NCI-H345 treated with DMSO at 0.1 percent for 48 hours (cell line): ENCODE results near the gene TPRKB.
A peak's percentile ranks its signal among the peaks of the same experiment; 100 is the strongest.
"Not testable (repeated sequence)": the region's sequence is repeated elsewhere in the genome, so short reads cannot be mapped to it uniquely, and the experiment has no call there.

Experiments used
- DNase-seq: peaks from one replicate; lab custom pipeline; 2025; ENCODE audit not compliant: unreplicated experiment; lab: John Stamatoyannopoulos, UW

Gene TPRKB

DNA sequence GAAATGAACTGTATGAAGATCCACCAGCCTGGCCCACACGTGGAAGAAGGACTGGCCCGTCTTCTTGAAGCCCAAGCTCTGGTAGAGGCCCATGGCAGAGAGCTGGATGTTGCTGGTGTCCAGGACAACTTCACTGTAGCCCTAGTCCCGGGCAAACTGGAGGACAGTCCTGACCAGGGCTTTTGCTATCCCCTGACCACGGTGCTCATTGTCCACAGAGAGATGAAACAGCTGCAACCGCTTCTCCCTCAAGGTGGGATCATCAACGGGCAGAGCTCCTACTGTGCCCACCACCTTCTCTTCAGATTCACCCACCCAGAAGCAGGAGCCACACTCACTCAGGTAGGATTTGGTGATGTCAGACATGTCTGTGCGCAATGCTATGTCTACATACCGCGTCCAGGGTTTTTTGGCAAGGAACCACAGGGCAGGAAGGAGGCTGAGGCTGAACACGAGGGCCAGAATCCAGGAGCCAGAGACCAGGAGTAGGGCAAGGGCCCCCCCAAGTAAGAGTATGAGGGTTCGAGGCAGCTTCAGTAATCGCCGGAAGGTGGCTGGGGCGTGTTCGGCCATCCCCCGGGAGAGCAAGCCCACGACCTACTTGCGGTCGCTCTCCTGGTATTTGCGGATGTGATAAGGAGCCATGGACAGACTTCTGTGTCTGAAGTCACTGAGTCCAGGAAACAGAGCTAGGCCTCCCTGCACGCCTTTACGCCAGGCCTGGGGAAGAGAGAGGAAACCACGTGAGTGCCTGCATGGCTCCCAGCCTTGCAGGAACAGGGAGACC, 36.3 kb downstream of the TPRKB start:
- no peak for DNase-seq

DNA sequence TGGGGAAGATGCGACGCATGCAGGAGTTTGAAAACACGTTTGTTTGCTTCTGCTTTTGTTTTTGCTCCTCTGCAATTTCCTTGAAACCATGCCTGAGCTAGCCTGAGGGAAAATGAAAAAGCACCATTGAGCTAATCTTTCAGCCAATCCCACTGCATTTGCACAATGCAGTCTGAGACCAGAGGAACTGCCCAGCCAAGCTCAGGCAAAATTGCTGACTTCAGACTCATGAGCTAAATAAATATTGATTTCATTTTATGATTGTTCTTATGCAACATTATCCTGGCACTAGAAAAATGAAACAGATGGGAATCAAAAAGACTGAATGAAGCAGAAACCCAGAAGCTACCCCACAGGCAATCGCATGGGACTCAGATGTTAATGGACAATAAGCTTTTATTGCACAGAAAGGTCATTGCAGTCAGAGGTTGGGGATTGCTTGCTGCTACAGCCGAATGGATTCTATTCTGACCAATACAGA, 37.0 kb downstream of the TPRKB start:
- DNase-seq, result no peak

DNA sequence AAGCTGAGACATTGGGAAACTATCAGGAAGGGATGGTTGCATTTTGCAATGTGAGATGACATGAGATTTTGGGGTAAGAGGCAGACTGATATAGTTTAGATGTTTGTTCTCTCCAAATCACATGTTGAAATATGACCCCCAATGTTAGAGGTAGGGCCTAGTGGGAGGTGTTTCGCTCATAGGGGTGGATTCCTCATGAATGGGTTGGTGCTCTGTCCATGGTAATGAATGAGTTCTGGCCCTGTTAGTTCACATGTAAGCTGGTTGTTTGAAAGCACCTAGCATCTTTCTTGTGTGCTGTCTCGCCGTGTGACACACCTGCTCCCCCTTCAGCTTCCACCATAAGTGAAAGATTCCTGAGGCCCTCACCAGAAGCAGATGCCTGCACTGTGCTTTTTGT, 37.7 kb downstream of the TPRKB start:
- DNase-seq, result no peak

DNA sequence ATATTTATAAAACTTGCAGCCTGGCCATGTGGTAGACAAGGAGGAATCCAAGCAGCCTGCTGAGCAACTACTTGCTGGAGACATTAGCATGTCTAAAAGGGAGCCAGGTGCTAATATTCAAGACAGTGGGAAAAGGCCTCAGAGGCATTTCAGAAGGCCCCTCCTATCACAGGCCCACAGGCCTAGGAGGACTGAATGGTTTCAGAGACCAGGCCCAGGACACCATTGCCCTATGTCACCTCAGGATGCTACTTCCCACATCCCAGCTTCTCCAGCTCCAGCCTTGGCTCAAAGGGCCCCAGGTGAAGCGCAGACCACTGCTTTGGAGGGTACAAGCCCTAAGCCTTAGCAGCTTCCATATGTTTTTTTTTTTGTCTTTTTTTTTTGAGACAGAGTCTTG, 39.0 kb downstream of the TPRKB start:
- no peak for DNase-seq

DNA sequence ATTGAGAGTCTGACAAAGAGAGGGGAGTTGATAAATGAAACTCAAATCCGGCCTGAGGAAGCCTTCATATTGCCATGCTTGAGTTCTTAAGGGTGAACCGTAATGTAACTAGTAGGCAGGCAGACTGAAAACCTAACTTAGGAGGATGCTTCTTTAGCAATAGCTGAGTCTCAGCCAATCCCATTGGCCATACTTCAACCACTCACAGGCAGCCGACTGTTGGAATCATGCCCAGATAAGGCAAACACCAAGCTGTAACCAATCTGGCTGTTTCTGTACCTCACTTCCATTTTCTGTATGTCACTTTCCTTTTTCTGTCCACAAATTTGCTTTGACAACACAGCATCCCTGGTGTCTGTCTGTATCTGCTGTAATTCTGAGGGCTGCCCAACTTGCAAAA, 39.5 kb downstream of the TPRKB start:
- no peak for DNase-seq

DNA sequence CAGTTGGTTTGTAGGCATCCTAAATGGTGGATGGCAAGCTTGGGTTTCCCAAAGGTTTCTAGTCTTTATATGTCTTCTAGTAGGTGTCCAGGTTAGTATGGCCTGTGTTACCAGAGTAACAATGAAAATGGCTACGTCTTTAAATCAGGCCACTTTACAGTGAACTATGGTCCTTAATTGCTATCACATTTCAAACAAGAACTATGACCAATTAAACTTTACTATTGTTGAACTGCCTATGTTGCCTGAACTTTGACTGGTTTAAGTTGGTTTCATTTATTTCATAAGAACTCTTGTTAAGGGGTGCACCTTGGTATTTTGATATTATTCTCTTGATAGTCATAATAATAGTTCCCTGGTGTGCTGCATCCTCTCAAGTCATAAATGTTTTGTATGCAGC, 40.2 kb downstream of the TPRKB start:
- not testable (repeated sequence) for DNase-seq

DNA sequence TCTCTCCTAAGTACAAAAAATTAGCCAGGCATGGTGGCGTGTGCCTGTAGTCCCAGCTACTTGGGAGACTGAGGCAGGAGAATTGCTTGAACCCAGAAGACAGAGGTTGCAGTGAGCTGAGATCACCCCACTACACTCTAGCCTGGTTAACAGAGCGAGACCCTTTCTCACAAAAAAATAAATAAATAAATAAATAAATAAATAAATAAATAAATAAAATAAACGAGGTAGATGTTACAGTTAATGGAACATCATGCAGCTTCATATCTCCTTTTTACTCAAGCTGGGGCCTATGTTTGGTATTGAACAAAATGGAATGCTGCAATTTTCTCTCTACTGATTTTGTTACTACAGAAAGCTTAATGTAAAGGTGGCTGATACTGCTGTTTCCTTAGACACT, 40.6 kb downstream of the TPRKB start:
- DNase-seq, result not testable (repeated sequence)

DNA sequence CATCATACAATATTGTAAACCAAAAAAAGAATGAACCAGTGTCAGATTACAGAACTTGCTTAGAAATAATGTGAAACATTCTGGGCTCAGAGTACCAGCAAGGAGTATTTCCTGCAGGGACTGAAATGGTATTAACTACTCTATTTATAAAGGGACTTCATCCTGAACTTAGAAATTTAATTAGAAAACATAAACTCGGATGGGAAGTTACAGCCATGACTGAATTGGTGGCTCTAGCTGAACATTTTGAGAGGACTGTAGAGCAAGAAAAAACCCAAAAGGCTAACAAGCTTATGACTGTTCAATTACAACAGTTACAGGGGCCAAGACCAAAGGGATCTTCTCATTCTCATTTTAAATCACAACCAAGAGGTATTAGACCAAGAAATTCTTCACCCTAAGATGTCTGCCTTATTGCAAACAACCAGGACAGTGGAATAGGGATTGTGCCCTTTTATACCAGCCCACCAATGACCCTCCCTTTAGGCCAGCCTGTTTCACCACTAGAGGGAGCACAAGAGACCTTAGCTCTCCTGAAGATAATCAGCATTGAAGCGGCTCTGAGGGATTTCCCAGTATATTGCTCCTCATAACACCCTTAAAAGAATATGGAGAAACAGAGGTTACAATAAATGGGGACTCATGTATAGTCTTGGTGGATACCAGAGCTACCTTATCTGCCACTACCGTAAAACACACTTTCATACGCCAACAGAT, 46.6 kb downstream of the TPRKB start:
- not testable (repeated sequence) for DNase-seq

DNA sequence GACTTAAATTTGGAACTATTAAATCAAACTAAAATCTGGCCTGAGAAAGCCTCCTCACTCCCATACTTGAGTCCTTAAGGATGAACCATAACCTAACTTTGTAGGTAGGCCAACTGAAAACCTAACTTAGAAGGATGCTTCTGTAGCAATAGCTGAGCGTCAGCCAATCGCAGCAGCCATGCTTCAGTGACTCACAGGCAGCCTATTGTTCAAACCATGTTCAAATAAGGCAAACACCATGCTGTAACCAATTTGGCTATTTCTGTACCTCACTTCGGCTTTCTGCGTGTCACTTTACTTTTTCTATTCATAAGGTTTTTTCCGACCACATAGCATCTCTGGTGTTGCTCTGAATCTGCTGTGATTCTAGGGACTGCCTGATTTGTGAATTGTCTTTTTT, 48.7 kb downstream of the TPRKB start:
- not testable (repeated sequence) for DNase-seq

DNA sequence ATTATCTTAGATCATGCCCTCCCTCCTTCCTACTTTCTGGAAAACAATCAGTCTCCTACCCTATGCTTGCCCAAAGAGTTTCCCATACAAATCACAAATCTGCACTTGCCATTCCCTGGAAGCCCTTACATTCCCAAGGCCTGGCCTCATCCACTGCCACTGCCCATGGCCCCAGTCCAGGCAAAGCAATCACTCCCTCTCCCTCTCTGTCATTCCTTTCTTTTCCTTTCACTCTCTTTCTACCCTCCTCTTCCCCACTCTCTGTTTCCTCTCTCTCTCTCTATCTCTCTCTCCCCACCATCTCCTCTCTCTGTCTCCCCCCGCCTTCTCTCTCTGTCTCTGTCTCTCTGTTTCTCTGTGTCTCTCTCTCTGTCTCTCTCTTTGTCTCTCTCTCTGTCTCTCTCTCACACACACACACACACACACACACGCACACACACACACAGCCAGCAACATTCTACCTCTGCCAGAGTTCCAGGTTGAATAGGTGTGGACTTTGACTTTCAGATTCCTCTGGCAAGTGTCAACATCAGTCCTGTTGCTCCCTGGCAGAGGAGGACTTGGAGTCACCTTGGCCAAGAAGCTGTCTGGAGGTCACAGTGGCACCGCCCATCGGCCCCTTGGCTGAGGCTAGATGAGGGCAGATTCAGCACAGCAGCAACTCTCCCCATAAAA, 51.2 kb downstream of the TPRKB start:
- no peak for DNase-seq

DNA sequence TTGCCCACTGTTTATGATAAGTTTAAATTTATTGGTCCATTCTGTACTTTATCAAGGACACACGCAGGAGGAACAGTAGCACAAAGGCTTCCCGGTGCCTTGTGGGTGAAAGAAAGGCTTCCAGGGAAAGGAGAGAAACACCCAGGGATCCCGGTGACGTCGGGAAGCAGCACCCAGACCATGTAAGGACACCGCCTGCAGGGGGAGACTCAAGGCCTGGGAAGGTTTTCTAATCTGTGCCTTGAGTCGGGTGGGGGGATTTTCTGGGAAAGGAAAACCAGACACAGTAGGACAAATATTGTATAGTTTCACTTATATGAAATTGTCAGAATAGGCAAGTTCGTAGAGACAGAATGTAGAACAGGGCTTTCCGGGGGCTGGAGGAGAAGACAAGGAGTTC, 52.2 kb downstream of the TPRKB start:
- not testable (repeated sequence) for DNase-seq

DNA sequence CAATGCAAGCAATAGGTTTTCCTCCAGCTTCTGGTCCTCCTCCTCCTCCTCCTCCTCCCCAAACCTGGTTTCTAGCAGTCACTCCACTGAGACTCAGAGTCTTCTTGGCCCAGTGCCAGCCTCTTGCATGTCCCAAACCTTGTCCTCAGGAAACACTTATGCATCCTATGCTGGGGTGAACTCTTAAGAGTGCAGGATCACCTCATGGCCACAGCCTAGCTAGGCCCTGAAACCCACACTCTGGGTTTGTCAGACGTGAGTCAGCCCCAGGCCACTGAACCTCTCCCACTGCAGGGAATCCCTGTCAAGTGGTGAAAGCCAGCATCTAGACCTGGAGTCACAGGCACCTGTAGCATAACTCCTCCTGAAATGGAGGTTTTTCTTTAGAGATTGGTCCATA, 52.8 kb downstream of the TPRKB start:
- not testable (repeated sequence) for DNase-seq

DNA sequence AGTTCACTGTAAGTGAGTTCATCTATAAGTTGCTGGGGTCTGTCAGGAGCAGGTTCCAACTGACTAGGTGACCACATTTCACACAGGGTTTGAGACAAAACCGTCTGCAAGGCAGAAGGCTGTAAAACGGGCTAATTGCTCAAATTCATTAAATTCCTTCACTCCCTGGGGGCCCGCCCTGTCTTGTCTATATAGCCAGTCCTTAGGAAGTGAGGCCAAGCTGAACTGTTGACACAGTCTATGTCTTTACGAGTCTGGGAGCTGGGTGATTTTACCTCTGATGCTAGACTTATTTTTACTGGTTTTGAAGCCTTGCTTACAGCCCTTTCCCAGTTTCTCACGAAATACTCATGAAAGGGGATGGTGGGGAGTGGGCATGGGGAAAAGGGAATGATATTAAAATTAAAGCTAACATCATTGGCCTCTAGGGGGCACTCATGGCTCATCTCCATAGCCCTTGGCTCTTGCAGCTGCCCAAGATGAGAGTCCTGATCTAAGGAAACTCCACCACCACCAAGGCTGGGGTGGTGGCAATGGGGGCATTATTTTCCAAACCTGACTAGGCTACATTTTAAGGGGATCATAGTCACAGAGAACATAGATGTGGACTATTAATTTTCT, 57.1 kb downstream of the TPRKB start:
- peak; percentile 4 for DNase-seq
